Eye (tissue), 1 donor: ENCODE data around the gene TMEM131.
"Not testable (repeated sequence)": the region's sequence is repeated elsewhere in the genome, so short reads cannot be mapped to it uniquely, and the experiment has no call there.

Experiments used
- DNase-seq: peaks from one replicate; pipeline ENCODE4 v3.0.0-alpha.2; 2015

Gene TMEM131

GRCh38 chr2:97717613-97717995 is 278.1 kb downstream of the TMEM131 start:
- DNase-seq: no peak

DNA sequence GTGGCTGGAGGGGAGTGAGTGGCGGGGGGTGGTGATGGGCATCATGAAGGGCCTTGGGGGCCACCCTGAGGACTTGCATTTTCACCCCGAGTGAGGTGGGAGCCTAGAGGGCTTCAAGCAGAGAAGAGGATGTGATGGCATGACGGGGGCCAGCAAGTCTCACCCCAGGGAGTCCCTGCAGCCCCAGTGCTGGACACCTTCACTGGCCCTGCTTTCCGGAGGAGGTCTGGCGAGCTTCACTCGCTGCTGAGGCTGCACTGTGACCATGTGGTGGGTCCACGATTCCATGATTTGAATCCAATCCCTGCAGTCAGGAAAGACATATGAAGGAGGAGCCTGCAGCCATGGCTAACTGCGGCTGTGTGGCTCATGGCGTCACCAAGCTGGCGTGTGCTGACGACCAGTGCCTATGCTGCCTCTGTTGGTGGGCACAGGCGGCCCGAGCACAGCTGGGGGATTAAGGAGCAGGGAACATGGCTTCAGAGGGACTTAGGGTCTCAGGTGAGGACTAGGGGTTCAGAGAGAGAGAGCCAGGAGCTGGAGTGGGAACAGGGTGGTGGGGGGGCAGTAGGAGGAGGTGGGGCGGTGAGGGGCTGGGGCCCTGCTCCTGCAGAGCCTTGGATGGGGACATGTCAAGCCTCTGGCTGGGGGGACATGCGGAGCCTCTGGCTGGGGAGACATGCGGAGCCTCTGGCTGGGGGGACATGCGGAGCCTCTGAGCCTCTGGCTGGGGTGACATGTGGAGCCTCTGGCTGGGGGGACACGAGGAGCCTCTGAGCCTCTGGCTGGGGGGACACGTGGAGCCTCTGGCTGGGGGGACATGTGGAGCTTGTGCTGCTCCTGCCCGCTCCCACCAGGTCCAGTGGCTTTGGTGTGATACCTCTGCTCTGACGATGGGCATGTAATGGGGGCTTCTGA is 278.8 kb downstream of the TMEM131 start:
- DNase-seq: no peak

GRCh38 chr2:97715951-97716694 is 279.6 kb downstream of the TMEM131 start:
- DNase-seq: no peak

DNA sequence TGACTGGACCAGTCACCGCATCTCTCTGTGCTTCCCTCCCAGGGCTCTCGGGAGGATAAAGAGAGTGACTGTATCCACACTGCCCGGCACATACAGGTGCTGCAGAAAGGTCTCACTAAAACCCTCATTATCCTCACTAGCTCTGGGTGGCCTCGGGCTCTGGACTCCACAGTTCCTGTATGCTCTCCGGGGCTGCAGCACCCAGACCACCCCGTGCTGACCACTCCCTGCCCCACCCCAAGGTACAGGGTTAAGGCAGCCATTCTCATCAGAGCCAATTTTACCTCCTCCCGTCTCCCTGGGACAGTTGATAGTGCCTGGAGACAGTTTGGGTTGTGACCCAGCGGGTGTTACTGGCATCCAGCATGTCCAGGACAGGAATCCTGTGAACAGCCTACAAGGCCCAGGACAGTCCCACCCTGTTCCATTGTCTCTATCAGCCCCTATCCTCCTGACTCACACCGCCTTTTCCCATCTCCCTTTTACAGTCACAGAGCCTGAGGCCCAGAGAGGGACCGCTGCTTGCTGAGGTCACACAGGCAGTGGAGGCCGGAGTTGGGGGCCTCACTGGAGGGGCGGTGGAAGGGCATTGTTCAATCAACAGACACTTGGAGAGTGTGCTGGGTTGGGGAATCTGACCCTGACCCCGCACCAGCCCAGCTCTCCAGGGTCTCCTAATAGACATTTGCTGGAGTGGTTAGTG is 280.6 kb downstream of the TMEM131 start:
- DNase-seq: no peak

DNA sequence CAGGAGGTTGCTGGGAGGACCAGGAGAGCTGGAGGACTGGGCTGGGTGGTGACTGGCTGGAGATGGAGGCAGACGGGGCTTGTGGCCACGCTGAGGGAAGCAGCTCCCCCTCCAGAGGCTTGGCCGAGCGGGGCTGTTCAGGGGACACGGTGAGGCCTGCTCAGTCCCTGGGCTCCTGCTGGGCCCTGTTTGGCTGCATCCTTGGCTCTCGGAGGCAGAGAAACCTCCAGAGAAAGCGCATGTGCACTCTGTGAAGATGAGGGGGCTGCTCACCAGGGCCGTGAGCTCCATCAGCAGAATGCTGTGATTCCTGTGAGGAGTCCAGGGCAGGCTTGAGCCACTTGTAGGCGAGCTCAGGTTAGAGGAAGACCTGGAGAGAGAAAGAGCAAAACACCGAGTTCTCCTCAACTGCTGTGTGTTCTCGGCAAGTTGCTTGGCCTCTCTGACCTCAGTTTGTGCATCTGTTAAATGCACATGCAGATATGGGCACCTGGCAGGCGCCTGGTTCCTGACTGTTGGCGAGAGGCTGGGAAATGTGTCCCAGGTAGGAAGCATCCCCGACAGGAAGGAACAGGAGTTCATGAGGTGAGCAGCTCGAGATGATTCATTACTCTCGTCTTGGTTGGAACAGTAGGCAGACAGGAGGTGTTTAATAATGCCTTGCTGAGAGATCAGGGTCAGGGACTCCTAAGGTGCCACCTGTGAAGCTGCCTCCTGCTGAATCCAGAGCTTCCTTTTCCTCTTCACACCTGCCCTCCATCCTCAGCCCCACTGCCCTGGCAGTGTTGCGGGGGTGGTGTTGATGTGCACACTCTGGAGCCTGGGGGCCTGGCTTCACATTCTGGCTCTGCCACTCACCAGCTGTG is 281.4 kb downstream of the TMEM131 start:
- no peak for DNase-seq

GRCh38 chr2:97713296-97714083 is 282.3 kb downstream of the TMEM131 start, which contains the start of gene ZAP70:
Gene ZAP70 (plus strand): TSS chr2:97713576. CDS start chr2:97724037, 10,461 bp downstream.
- no peak for DNase-seq

DNA sequence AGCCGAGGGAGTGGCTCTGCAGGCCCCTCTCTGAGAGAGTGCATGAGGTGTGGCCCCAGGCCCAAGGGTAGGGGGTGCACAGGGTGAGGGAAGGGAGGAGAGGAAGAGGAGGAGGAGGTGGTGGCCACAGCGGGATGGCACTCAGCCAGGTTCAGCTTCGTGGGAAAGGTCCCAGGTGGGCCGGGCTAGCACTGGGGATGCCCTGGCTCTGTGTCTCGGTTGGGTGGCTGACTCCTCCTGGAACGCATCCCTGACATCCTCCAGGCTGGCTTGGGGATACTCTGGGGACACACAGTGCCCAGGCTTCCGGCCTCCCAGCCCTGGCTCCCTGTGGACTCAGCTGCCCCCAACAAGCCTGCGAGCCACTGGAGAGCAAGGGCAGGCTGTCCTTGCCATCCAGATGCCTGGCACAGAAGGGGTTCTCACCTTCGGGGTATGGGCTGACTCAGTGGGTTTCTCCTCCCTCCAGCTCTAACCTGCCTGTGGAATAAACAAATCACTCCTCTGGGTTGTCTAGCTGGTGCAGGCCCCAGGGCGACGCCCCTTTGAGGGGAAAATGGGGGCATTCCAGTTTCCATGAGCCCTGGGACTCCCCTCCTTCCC is 283.0 kb downstream of the TMEM131 start:
- no peak for DNase-seq

- not testable (repeated sequence) for DNase-seq
Measured at GRCh38 chr2:97712175-97712574, 283.6 kb downstream of the TMEM131 start.

GRCh38 chr2:97711394-97711711 is 284.4 kb downstream of the TMEM131 start:
- no peak for DNase-seq

DNA sequence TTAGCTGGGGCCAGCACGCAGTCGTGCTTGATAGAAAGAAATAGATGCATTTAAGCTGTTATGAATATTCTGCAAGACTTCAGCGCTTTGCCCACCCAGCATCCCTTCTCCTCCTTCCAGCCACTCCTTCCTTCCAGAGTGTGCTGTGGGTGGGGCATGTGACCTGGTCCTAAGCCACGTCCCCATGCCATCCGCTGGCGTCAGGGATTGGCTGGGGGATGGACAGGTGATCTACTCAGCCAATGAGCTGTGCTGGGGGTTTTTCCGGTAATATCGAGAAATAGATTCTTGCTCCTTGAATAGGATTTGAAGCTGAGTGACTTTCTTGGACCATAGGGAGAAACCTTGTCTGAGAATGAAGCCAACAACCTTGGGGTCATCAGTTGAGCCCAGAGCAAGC is 287.1 kb downstream of the TMEM131 start:
- no peak for DNase-seq

DNA sequence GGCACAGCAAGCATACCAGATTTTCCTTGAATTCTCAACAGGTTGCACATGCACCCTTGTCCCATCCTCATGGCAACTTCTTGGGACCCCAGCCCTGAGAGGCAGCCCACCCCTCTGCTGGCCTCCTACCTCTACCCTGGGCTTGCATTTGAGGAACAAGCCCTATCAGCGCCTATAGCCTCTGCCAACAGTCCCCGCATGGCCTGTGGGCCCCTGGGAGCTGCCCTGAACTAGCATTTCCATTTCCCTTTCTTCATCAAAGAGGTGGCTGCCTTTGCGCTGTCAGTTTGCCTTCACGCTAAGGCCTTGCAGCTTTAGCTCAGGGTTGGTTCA is 287.7 kb downstream of the TMEM131 start:
- DNase-seq: no peak

DNA sequence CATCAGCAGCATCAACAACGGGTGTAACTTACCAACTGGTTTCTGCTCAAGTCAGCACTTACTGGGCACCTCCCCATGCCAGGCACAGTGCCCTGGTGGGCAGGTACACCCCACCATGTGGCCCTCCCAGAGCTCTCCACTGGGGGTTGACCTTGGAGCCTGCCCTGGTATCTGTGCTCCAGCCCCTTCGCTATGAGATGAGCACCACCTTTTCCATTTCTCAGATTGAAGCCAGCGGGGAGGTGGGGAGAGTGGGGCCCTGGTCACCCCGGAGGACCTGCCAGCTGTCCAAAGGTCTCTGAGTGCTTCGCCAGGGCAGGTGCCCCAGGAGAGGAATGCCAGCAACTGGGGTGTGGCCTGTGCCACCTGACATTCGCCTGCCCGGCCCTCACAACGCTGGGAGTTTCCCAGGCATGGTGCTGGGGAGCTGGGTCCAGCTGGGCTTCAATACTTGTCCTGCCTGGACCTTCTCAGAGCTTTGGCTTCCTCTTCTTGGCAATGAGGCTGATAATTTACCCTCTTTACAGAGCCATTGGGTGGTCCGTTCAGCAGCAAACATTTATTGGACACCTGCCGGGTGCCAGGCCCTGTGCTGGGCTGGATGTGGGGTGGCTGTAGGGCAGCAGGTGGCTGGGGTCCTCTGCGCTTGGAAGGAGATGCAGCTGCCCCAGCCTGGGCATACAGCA is 288.2 kb downstream of the TMEM131 start:
- no peak for DNase-seq

- DNase-seq: no peak
Measured at GRCh38 chr2:97706708-97707345, 288.9 kb downstream of the TMEM131 start.
